BLaER1 treated with 17β-estradiol and CSF1 and Interleukin-3, amounts not matched to agents 10 nM and 100 nM (cell line): ENCODE results near the gene SZRD1.

Experiments
- H3K27ac ChIP-seq, 11 experiments: shearing (Covaris generic); formaldehyde crosslinking; 2 replicates each; pipeline ENCODE4 v1.8.1; 2022
- H3K27me3 ChIP-seq, 11 experiments: shearing (Covaris generic); formaldehyde crosslinking; 2 replicates each; pipeline ENCODE4 v1.8.1; 2022
- H3K36me3 ChIP-seq, 11 experiments: shearing (Covaris generic); formaldehyde crosslinking; 2 replicates each; pipeline ENCODE4 v1.8.1; 2022
- H3K4me1 ChIP-seq, 10 experiments: shearing (Covaris generic); formaldehyde crosslinking; 2 replicates each; pipeline ENCODE4 v1.8.1; 2022
- H3K4me2 ChIP-seq, 11 experiments: shearing (Covaris generic); formaldehyde crosslinking; 2 replicates each; pipeline ENCODE4 v1.8.1; 2022
- H3K4me3 ChIP-seq, 10 experiments: shearing (Covaris generic); formaldehyde crosslinking; 2 replicates each; pipeline ENCODE4 v1.8.1; 2022
- H3K9ac ChIP-seq, 11 experiments: shearing (Covaris generic); formaldehyde crosslinking; 2 replicates each; pipeline ENCODE4 v1.8.1; 2022
- H3K9me3 ChIP-seq, 11 experiments: shearing (Covaris generic); formaldehyde crosslinking; replicated peaks in 1 of 11; 2 replicates each; pipeline ENCODE4 v1.8.1; 2022
- H4K20me1 ChIP-seq, 11 experiments: shearing (Covaris generic); formaldehyde crosslinking; 2 replicates each; pipeline ENCODE4 v1.8.1; 2022
- Cebpa-rat ChIP-seq, 11 experiments: shearing (Covaris generic); IDR thresholded peaks; 2 replicates each; pipeline ENCODE4 v1.8.1; 2022

Gene SZRD1

GRCh38 chr1:16366722-16367257, at the start of gene SZRD1:
SZRD1 (plus strand) TSS chr1:16367242; CDS start chr1:16367258, 16 bp downstream.
- H3K9me3 ChIP-seq, result no peaks in the 10 kb centered on the region
- H3K4me3 ChIP-seq, result peak within 1 kb of the TSS; percentile 73 to 88 (median 83)
- peaks cover 52 to 72% (median 66%) of the 10 kb centered on the region in 10 experiments for H3K4me1 ChIP-seq
- no peaks in the 10 kb centered on the region for H3K27me3 ChIP-seq
- H3K27ac ChIP-seq, result peak within 1 kb of the TSS; percentile 94 to 98 (median 96)
- H3K4me2 ChIP-seq, result peak within 1 kb of the TSS; percentile 80 to 98 (median 92)
- H3K9ac ChIP-seq, result peak within 1 kb of the TSS; percentile 94 to 99 (median 96)
- peaks cover 37 to 45% (median 41%) of the 10 kb centered on the region in 11 experiments; a peak in 21 of 22 replicates for H4K20me1 ChIP-seq
- H3K36me3 ChIP-seq, result peaks cover 0 to 13% (median 8%) of the 10 kb centered on the region in 11 experiments; a peak in 7 of 22 replicates
- no peak for TF ChIP-seq Cebpa-rat (IDR thresholded peaks at IDR 0.05)

- Histone ChIP-seq H3K4me3 (no peak overlapping the region), H3K9me3 (no peaks in the 10 kb centered on the region), H4K20me1 (peaks cover 37 to 99% (median 79%) of the 10 kb centered on the region in 11 experiments; a peak in 21 of 22 replicates), H3K27ac (peak overlapping the region in 3 of 11 experiments; percentile 24 to 42 (median 31); a peak in 3 of 22 replicates), H3K36me3 (peaks cover 23 to 45% (median 28%) of the 10 kb centered on the region in 11 experiments), H3K9ac (peak overlapping the region in 3 of 11 experiments; percentile 15 to 56 (median 31); a peak in 3 of 22 replicates), H3K4me2 (peak overlapping the region in 5 of 11 experiments; percentile 14 to 76 (median 32); a peak in 8 of 22 replicates), H3K4me1 (peaks cover 9 to 55% (median 18%) of the 10 kb centered on the region in 10 experiments; a peak in 18 of 20 replicates), H3K27me3 (no peaks in the 10 kb centered on the region)
- peak in 1 of 11 experiments; percentile 57; a peak in 1 of 22 replicates for TF ChIP-seq Cebpa-rat (IDR thresholded peaks at IDR 0.05)
Observed at GRCh38 chr1:16318555-16318954, 48.5 kb upstream of the SZRD1 start.

GRCh38 chr1:16321176-16321867, 45.7 kb upstream of the SZRD1 start:
- peak overlapping the region in 8 of 11 experiments; percentile 2 to 39 (median 14); a peak in 6 of 22 replicates for H3K4me2 ChIP-seq
- H3K27ac ChIP-seq, result no peak overlapping the region
- peaks cover 36 to 100% (median 86%) of the 10 kb centered on the region in 11 experiments for H4K20me1 ChIP-seq
- peaks cover 8 to 43% (median 16%) of the 10 kb centered on the region in 11 experiments; a peak in 19 of 22 replicates for H3K36me3 ChIP-seq
- no peak overlapping the region for H3K4me3 ChIP-seq
- TF ChIP-seq Cebpa-rat (IDR thresholded peaks at IDR 0.05), result no peak
- peaks cover 9 to 64% (median 18%) of the 10 kb centered on the region in 10 experiments; a peak in 18 of 20 replicates for H3K4me1 ChIP-seq
- no peaks in the 10 kb centered on the region for H3K9me3 ChIP-seq
- H3K9ac ChIP-seq, result no peak overlapping the region
- no peaks in the 10 kb centered on the region for H3K27me3 ChIP-seq

GRCh38 chr1:16324456-16324890, 42.6 kb upstream of the SZRD1 start:
- TF ChIP-seq Cebpa-rat (IDR thresholded peaks at IDR 0.05), result no peak
- Histone ChIP-seq H3K4me1 (peaks cover 9 to 49% (median 17%) of the 10 kb centered on the region in 10 experiments; a peak in 17 of 20 replicates), H3K9ac (no peak overlapping the region), H3K4me2 (no peak overlapping the region; a peak in 1 of 22 replicates), H3K27ac (no peak overlapping the region), H3K27me3 (no peaks in the 10 kb centered on the region), H3K36me3 (peaks cover 13 to 58% (median 22%) of the 10 kb centered on the region in 11 experiments; a peak in 19 of 22 replicates), H4K20me1 (peaks cover 32 to 100% (median 81%) of the 10 kb centered on the region in 11 experiments), H3K9me3 (no peaks in the 10 kb centered on the region), H3K4me3 (no peak overlapping the region)

- H3K27ac ChIP-seq, result no peak overlapping the region
- H3K4me3 ChIP-seq, result no peak overlapping the region
- H3K36me3 ChIP-seq, result peaks cover 13 to 74% (median 34%) of the 10 kb centered on the region in 11 experiments; a peak in 21 of 22 replicates
- H3K4me2 ChIP-seq, result no peak overlapping the region
- peaks cover 0 to 25% (median 4%) of the 10 kb centered on the region in 10 experiments; a peak in 10 of 20 replicates for H3K4me1 ChIP-seq
- H3K27me3 ChIP-seq, result no peaks in the 10 kb centered on the region
- TF ChIP-seq Cebpa-rat (IDR thresholded peaks at IDR 0.05), result no peak
- peaks cover 28 to 97% (median 81%) of the 10 kb centered on the region in 11 experiments; a peak in 21 of 22 replicates for H4K20me1 ChIP-seq
- H3K9ac ChIP-seq, result no peak overlapping the region
- no peaks in the 10 kb centered on the region for H3K9me3 ChIP-seq
Observed at GRCh38 chr1:16326833-16327404, 40.1 kb upstream of the SZRD1 start.

GRCh38 chr1:16334655-16335340, 32.2 kb upstream of the SZRD1 start:
- no peak for TF ChIP-seq Cebpa-rat (IDR thresholded peaks at IDR 0.05)
- H3K27me3 ChIP-seq, result no peaks in the 10 kb centered on the region
- H3K27ac ChIP-seq, result no peak overlapping the region
- H3K4me2 ChIP-seq, result peak overlapping the region in 10 of 11 experiments; percentile 3 to 50 (median 35); a peak in 18 of 22 replicates
- no peaks in the 10 kb centered on the region for H3K9me3 ChIP-seq
- H3K4me3 ChIP-seq, result no peak overlapping the region
- H4K20me1 ChIP-seq, result peaks cover 58 to 98% (median 95%) of the 10 kb centered on the region in 11 experiments; a peak in 21 of 22 replicates
- H3K9ac ChIP-seq, result no peak overlapping the region
- peaks cover 11 to 23% (median 16%) of the 10 kb centered on the region in 10 experiments; a peak in 19 of 20 replicates for H3K4me1 ChIP-seq
- H3K36me3 ChIP-seq, result peaks cover 3 to 47% (median 16%) of the 10 kb centered on the region in 11 experiments; a peak in 16 of 22 replicates

GRCh38 chr1:16338961-16339360, 28.1 kb upstream of the SZRD1 start:
- peaks cover 46 to 100% (median 99%) of the 10 kb centered on the region in 11 experiments; a peak in 20 of 22 replicates for H4K20me1 ChIP-seq
- H3K4me2 ChIP-seq, result no peak overlapping the region
- H3K9me3 ChIP-seq, result no peaks in the 10 kb centered on the region
- H3K27ac ChIP-seq, result no peak overlapping the region
- H3K4me1 ChIP-seq, result peaks cover 11 to 43% (median 21%) of the 10 kb centered on the region in 10 experiments; a peak in 19 of 20 replicates
- no peak overlapping the region for H3K9ac ChIP-seq
- peaks cover 13 to 56% (median 30%) of the 10 kb centered on the region in 11 experiments; a peak in 21 of 22 replicates for H3K36me3 ChIP-seq
- no peaks in the 10 kb centered on the region for H3K27me3 ChIP-seq
- TF ChIP-seq Cebpa-rat (IDR thresholded peaks at IDR 0.05), result no peak
- no peak overlapping the region for H3K4me3 ChIP-seq

GRCh38 chr1:16340673-16341072, 26.4 kb upstream of the SZRD1 start:
- Histone ChIP-seq H3K9me3 (no peaks in the 10 kb centered on the region), H3K4me2 (no peak overlapping the region), H3K4me1 (peaks cover 4 to 30% (median 12%) of the 10 kb centered on the region in 10 experiments; a peak in 17 of 20 replicates), H3K36me3 (peaks cover 13 to 58% (median 34%) of the 10 kb centered on the region in 11 experiments; a peak in 21 of 22 replicates), H3K4me3 (no peak overlapping the region), H3K27ac (no peak overlapping the region), H4K20me1 (peaks cover 38 to 100% (median 99%) of the 10 kb centered on the region in 11 experiments; a peak in 20 of 22 replicates), H3K27me3 (no peaks in the 10 kb centered on the region), H3K9ac (no peak overlapping the region)
- TF ChIP-seq Cebpa-rat (IDR thresholded peaks at IDR 0.05), result no peak
